ENCODE measurements around the gene PMEPA1. TPM values are rescaled to one million over a fixed set of nuclear protein-coding genes. Genes with fewer than 3 reads are reported as not detected.

PMEPA1 gene
- total RNA-seq, 1 donor from 2014 or later = 151 TPM

DNA sequence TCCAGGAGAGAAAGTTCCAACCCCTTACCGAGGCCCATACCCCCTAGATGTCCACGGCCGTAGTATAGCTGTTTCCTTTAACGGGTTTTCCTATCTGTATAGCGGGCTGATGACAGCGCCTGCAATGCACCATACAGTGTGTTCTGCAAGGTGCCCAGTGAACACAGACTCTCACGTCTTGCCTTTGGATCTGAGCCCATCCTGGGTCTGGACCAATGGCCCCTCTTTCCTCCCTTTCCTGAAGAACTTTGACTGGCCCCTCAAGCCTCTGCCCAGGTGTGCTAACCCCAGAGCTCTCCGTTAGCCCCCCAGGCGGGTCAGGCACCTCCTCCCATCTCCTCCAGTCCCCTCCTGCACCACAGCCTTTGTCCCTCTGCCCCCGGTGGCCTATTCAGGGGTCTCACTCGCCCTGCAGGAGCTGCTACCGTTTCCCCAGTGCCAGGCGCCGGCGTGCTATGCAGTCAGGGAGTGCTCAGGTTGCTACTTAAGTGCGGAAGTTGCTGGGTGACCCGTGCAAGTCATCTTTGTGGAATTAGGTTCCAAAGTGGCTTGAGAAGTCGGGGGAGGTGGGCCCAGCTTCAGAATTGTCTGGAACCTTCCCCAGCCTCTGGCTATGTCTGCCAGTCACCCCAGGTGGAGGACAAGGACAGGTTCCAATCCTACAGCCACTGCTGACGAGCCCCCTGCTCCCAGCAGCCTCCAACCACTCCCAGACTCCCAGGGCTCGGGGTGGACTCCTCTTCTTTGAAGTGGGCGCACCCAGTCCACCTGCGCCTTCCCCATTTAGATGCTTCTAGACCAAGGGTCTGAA, 54.6 kb downstream of the PMEPA1 start:
- DNase-seq (ENCODE audit: low spot score) = peak; percentile 87
- peak overlapping the region; percentile 70 for H3K27ac Mint-ChIP-seq (ENCODE audit: unreplicated experiment)
- no peak overlapping the region for H3K4me3 Mint-ChIP-seq (ENCODE audit: unreplicated experiment)
- H3K27me3 Mint-ChIP-seq (ENCODE audit: low read depth) = no peaks in the 10 kb centered on the region
- no peaks in the 10 kb centered on the region for H3K9me3 Mint-ChIP-seq (ENCODE audit: low read depth)
- TF ChIP-seq, protein P1, sequence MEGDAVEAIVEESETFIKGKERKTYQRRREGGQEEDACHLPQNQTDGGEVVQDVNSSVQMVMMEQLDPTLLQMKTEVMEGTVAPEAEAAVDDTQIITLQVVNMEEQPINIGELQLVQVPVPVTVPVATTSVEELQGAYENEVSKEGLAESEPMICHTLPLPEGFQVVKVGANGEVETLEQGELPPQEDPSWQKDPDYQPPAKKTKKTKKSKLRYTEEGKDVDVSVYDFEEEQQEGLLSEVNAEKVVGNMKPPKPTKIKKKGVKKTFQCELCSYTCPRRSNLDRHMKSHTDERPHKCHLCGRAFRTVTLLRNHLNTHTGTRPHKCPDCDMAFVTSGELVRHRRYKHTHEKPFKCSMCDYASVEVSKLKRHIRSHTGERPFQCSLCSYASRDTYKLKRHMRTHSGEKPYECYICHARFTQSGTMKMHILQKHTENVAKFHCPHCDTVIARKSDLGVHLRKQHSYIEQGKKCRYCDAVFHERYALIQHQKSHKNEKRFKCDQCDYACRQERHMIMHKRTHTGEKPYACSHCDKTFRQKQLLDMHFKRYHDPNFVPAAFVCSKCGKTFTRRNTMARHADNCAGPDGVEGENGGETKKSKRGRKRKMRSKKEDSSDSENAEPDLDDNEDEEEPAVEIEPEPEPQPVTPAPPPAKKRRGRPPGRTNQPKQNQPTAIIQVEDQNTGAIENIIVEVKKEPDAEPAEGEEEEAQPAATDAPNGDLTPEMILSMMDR (IDR thresholded peaks at IDR 0.05) = no peak
- H3K36me3 Mint-ChIP-seq (ENCODE audit: low read depth) = peaks cover 29% of the 10 kb centered on the region
- H3K4me1 Mint-ChIP-seq (ENCODE audit: low read depth) = peaks cover 13% of the 10 kb centered on the region

DNA sequence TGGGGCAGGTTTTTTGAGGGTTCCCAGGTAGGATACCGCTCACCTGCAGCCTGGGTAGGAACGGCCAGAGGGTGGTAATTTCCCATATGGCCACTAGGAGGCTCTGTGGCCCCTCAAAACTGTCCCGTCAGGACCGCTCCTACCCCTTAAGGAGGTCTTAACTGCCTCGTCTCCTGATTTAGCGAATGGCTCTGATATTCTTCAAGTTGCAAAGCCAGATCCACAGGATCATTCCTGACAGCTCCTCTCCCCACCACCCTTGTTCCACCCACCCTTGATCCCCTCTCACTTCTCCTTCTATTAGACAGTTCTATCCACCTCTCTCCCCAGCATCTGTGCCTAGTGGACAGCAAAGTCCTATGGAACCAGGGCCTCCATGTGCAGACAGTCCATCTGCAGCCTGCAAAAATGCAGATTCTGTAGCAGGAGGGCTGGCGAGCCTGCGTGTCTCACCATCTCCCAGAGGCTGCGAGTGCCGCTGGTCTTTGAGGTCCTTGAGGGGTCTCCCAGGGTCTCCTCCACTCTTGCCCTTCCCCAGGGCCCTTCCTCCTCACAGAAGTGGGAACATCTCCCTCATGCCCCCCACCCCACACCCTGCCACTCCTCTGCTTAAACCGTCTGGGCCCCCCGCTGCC, 55.3 kb downstream of the PMEPA1 start:
- Mint-ChIP-seq H3K4me3 (ENCODE audit: unreplicated experiment) (no peak overlapping the region), H3K4me1 (ENCODE audit: low read depth) (peaks cover 13% of the 10 kb centered on the region), H3K27me3 (ENCODE audit: low read depth) (no peaks in the 10 kb centered on the region), H3K36me3 (ENCODE audit: low read depth) (peaks cover 32% of the 10 kb centered on the region), H3K9me3 (ENCODE audit: low read depth) (no peaks in the 10 kb centered on the region), H3K27ac (ENCODE audit: unreplicated experiment) (peak overlapping the region; percentile 83)
- peak; percentile 53 for DNase-seq (ENCODE audit: low spot score)
- TF ChIP-seq, protein P1 (IDR thresholded peaks at IDR 0.05) = peak; percentile 96

DNA sequence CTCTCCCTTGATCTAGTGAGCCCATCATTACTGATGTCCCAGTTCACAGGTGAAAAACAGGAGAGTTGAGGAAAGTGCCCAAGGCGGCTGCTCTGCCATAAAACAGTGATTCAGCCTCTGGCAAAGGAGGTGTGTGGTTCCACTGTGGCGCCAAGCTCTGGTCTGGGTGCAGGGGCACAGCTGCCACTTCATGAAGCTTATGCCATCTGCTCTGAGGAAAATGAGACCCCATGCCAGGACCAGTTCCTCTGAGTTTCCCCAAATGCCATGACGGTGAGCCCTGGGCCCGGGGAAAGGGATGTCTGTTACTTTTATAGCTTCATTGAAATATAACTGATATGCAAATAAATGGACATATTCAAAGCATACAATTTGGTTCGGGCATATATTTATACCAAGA, 55.9 kb downstream of the PMEPA1 start:
- Mint-ChIP-seq H3K9me3 (ENCODE audit: low read depth) (no peaks in the 10 kb centered on the region), H3K27me3 (ENCODE audit: low read depth) (no peaks in the 10 kb centered on the region), H3K4me3 (ENCODE audit: unreplicated experiment) (no peak overlapping the region), H3K4me1 (ENCODE audit: low read depth) (peaks cover 13% of the 10 kb centered on the region), H3K27ac (ENCODE audit: unreplicated experiment) (no peak overlapping the region), H3K36me3 (ENCODE audit: low read depth) (peaks cover 33% of the 10 kb centered on the region)
- TF ChIP-seq, protein P1 (IDR thresholded peaks at IDR 0.05) = no peak
- DNase-seq (ENCODE audit: low spot score) = peak; percentile 51

DNA sequence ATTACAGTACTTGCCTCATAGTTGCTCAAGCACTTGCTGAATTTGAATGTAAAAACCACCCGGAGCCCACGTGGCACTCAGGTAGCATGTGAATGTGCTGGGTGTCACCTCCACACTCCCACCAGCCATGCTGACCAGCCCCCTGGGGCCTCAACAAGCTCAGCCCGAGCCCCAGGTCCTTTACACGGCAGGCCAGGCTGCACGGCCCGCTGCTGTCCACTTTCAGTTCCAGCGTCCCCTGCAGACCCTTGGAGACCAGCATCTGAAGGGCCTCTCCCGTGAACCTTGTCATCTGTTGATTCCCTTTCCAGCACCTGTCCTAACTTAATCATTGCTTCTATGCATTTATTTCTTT, 56.3 kb downstream of the PMEPA1 start:
- DNase-seq (ENCODE audit: low spot score) = peak; percentile 75
- H3K36me3 Mint-ChIP-seq (ENCODE audit: low read depth) = peaks cover 34% of the 10 kb centered on the region
- H3K27ac Mint-ChIP-seq (ENCODE audit: unreplicated experiment) = no peak overlapping the region
- H3K9me3 Mint-ChIP-seq (ENCODE audit: low read depth) = no peaks in the 10 kb centered on the region
- H3K4me3 Mint-ChIP-seq (ENCODE audit: unreplicated experiment) = no peak overlapping the region
- TF ChIP-seq, protein P1 (IDR thresholded peaks at IDR 0.05) = no peak
- H3K4me1 Mint-ChIP-seq (ENCODE audit: low read depth) = peaks cover 13% of the 10 kb centered on the region
- no peaks in the 10 kb centered on the region for H3K27me3 Mint-ChIP-seq (ENCODE audit: low read depth)

DNA sequence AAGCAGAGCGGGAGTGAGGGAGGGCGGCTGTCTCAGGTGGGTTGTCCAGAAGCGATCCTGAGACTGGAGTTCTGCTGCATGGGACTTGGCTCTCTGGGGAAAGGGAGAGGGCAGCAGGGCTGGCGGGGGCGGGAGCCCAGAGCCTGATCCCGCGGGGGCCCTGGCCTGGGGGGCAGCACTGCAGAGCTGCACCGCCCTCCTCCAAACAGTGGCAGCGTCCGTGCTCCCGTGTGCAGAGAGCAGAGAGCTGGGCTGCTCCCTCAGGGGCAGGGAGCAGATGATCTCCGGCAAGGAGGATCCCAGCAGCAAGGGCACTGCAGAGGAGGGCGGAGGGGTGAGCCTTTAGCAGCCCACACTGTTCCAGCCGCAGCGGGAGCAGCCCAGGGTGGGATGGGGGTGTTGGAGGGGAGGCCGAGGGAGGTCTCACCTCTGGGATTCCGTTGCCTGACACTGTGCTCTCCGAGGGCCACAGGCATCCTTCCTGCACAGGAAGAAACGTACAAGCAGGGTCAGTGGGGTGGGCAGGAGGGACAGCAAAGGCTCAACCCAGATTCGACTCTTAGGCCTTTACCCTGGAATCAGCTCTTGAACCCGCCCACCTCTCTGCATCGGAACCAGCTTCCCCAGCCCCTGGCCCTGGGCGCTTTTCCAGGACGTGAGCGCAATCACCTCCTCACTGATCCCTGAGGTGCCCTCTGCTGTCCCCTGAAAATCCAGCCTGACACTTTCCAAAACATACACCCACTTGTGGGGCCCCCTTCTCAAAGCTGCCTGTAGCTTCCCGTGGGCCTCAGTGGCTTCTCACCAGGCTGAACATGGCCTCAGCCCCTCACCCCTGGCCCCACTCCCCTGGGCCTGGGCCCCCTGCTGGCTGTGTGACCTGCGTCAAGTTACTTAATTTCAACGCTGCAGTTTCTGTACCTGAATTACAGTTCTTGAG, 56.9 kb downstream of the PMEPA1 start:
- DNase-seq (ENCODE audit: low spot score) = peak; percentile 62
- Mint-ChIP-seq H3K36me3 (ENCODE audit: low read depth) (peaks cover 37% of the 10 kb centered on the region), H3K9me3 (ENCODE audit: low read depth) (no peaks in the 10 kb centered on the region), H3K27ac (ENCODE audit: unreplicated experiment) (no peak overlapping the region), H3K4me3 (ENCODE audit: unreplicated experiment) (no peak overlapping the region), H3K4me1 (ENCODE audit: low read depth) (peaks cover 13% of the 10 kb centered on the region), H3K27me3 (ENCODE audit: low read depth) (no peaks in the 10 kb centered on the region)
- TF ChIP-seq, protein P1 (IDR thresholded peaks at IDR 0.05) = no peak
